ENCODE data around the gene PITRM1.
A peak's percentile ranks its signal among the peaks of the same experiment; 100 is the strongest.

The PITRM1 gene

DNA sequence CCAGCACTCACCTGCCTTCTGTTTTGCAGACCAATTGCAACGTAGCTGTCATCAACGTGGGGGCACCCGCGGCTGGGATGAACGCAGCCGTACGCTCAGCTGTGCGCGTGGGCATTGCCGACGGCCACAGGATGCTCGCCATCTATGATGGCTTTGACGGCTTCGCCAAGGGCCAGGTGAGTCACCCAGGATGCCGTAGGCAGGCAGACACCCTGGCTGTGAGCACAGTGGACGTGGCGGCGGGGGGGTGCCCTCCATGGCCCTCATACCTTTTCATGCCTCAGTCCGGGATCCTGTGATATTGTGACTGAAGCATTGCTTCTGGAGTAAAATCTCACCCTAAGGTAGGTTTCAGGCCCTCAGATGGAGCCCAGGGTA, 59.2 kb downstream of the PITRM1 start:
- no peak for DNase-seq
- Histone ChIP-seq H3K27me3 (no peaks in the 10 kb centered on the region), H3K36me3 (peaks cover 69 to 85% (median 84%) of the 10 kb centered on the region in 3 donors), H3K4me3 (no peak overlapping the region), H3K27ac (no peak overlapping the region), H3K9me3 (no peaks in the 10 kb centered on the region), H3K4me1 (peaks cover 0 to 12% (median 0%) of the 10 kb centered on the region in 4 donors)
- TF ChIP-seq, protein P1, sequence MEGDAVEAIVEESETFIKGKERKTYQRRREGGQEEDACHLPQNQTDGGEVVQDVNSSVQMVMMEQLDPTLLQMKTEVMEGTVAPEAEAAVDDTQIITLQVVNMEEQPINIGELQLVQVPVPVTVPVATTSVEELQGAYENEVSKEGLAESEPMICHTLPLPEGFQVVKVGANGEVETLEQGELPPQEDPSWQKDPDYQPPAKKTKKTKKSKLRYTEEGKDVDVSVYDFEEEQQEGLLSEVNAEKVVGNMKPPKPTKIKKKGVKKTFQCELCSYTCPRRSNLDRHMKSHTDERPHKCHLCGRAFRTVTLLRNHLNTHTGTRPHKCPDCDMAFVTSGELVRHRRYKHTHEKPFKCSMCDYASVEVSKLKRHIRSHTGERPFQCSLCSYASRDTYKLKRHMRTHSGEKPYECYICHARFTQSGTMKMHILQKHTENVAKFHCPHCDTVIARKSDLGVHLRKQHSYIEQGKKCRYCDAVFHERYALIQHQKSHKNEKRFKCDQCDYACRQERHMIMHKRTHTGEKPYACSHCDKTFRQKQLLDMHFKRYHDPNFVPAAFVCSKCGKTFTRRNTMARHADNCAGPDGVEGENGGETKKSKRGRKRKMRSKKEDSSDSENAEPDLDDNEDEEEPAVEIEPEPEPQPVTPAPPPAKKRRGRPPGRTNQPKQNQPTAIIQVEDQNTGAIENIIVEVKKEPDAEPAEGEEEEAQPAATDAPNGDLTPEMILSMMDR (IDR thresholded peaks at IDR 0.05), result no peak
- intact Hi-C loops (cut with DNase I; ENCODE audit: low total_unique reads), result no loop called here

DNA sequence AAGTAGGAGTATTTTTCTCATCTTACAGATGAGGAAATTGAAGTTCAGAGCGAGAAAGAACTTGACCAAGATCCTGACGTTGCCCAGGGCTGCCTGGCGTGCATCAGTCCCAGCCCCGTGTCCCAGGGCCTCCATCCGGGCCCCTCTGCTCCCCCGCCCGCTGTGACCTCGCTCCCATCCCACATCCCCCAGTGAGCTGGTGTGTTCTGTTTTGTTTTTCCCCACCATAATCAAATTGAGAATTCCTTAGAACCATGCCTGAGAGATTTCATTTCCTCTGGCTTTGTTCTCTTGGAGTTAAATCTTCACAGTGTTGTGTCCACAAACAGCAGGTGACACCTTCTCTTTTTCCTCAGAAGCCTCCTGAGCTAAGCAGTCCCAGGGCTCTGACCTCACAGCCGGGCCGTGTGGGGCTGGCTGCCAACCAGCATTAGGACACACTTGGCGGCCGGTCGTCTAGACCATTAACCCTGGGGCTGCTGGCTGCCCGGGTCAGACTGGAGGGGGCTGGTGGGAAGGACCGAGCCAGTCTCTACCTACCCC, 60.9 kb downstream of the PITRM1 start:
- H3K36me3 ChIP-seq, result peaks cover 61 to 78% (median 76%) of the 10 kb centered on the region in 3 donors
- H3K27me3 ChIP-seq, result no peaks in the 10 kb centered on the region
- peak overlapping the region in 1 of 2 donors; percentile 6 for H3K27ac ChIP-seq
- DNase-seq, result no peak
- TF ChIP-seq, protein P1 (IDR thresholded peaks at IDR 0.05), result no peak
- intact Hi-C loops (cut with DNase I; ENCODE audit: low total_unique reads), result no loop called here
- no peak overlapping the region for H3K4me3 ChIP-seq
- H3K9me3 ChIP-seq, result no peaks in the 10 kb centered on the region
- peaks cover 0 to 22% (median 5%) of the 10 kb centered on the region in 4 donors for H3K4me1 ChIP-seq

DNA sequence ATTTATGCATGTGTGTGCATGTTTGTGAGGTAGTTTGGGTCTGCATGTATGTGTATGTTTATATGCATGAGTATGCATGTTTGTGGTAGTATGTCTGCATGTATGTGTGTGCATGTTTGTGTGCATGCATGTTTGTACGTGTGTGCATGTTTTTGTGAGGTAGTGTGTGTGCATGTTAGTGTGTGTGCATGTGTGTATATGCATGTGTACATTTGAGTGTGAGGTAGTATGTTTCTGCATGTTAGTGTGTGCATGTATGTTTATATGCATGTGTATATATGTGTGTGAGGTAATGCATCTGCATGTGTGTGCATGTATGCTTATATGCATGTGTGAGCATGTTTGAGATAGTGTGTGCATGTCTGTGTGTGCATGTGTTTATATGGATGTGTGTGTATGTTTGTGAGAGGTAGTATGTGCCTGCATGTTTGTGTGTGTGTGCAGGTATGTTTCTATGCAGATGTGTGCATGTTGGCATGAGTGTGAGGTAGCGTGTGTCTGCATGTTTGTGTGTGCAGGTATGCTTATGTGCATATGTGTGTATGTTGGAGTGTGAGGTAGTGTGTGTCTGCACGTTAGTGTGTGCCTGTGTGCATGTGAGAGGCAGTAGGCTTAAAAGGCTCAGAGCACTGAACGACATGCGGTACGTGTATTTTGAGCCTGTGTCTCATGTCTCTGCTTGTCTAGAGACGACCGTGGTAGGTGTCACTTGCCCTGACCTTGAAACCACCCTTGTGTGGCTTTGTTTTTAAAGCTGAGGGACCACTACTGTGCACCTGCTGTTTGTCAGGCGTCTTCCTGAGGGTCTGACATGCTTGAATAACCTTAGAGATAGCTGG, 61.6 kb downstream of the PITRM1 start:
- H3K27me3 ChIP-seq, result no peaks in the 10 kb centered on the region
- H3K36me3 ChIP-seq, result peaks cover 54 to 71% (median 69%) of the 10 kb centered on the region in 3 donors
- H3K4me3 ChIP-seq, result no peak overlapping the region
- H3K27ac ChIP-seq, result peak overlapping the region in 1 of 2 donors; percentile 6
- H3K4me1 ChIP-seq, result peaks cover 0 to 23% (median 5%) of the 10 kb centered on the region in 4 donors
- intact Hi-C loops (cut with DNase I; ENCODE audit: low total_unique reads), result no loop called here
- no peak for DNase-seq
- TF ChIP-seq, protein P1 (IDR thresholded peaks at IDR 0.05), result no peak
- no peaks in the 10 kb centered on the region for H3K9me3 ChIP-seq

DNA sequence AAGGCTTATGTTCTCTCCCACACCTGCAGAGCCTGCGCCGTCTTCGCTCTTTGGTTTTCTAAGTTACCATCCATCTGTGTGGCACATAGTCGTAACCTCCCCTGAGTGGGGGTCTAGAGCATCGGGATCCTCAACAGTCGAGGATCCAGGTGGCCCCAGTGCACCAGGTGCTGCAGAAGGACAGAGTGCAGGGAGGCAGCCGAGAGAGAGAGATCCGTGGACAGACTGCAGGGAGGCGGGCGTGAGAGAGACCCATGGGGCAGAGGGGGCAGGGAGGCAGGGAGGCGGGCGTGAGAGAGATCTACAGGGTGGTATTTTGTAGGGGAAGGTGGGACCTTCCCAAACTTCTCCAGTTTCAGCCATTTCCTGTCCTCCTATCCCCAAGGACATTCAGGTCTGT, 62.9 kb downstream of the PITRM1 start:
- Histone ChIP-seq H3K4me3 (no peak overlapping the region), H3K9me3 (no peaks in the 10 kb centered on the region), H3K27me3 (no peaks in the 10 kb centered on the region), H3K27ac (peak overlapping the region in 1 of 2 donors; percentile 80), H3K4me1 (peaks cover 0 to 36% (median 5%) of the 10 kb centered on the region in 4 donors), H3K36me3 (peaks cover 51 to 72% (median 72%) of the 10 kb centered on the region in 3 donors)
- TF ChIP-seq, protein P1 (IDR thresholded peaks at IDR 0.05), result no peak
- DNase-seq, result no peak
- intact Hi-C loops (cut with DNase I; ENCODE audit: low total_unique reads), result no loop called here

DNA sequence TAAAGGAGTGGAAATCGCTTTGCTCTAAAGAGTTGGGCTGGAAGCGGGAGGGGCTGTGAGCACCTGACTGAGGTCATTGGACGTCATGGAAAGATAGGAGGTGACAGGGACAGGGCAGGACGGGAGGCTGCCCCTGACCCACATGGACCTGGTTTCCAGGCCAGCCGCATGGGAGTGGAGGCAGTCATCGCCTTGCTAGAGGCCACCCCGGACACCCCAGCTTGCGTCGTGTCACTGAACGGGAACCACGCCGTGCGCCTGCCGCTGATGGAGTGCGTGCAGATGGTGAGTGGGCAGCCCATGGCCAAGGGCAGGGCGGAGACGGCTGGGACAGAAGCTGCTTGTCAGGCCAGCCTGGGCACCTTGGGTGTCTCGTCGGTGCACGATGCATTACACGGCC, 63.4 kb downstream of the PITRM1 start:
- Histone ChIP-seq H3K4me1 (peaks cover 0 to 41% (median 5%) of the 10 kb centered on the region in 4 donors), H3K9me3 (no peaks in the 10 kb centered on the region), H3K4me3 (no peak overlapping the region), H3K27ac (peak overlapping the region in 1 of 2 donors; percentile 80), H3K36me3 (peaks cover 47 to 72% (median 72%) of the 10 kb centered on the region in 3 donors), H3K27me3 (no peaks in the 10 kb centered on the region)
- intact Hi-C loops (cut with DNase I; ENCODE audit: low total_unique reads), result no loop called here
- DNase-seq, result no peak
- TF ChIP-seq, protein P1 (IDR thresholded peaks at IDR 0.05), result no peak
